ENCODE results near the gene ENKUR.

Gene ENKUR

DNA sequence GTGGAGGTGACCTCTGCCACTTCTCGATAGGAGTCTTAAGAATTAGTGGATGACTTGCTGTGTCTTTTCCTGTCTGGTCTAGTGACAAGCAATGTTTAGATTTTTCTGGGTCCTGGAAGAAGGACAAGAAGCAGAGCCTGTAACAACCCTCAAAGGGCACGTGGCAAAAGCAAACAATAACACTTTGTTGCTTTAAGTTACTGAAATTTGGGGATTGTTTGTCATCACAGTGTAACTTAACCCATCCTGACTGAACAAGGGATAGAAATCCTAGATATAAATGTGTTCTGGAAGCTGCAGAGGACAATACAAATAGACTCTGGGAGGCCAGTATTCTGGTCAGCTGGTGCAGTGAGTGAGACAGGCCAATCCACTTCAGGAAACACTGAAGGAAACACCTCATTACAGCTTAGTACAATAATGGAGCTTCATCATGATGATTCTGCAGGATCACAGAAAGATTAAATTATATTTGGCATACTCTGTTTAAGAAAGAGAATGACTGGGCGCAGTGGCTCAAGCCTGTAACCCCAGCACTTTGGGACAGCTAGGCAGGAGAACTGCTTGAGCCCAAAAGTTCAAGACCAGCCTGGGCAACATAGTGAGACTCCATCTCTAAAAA, 23.3 kb downstream of the ENKUR start:
- no peak for DNase-seq (ENCODE audit: low spot score)
- TF ChIP-seq, protein P1, sequence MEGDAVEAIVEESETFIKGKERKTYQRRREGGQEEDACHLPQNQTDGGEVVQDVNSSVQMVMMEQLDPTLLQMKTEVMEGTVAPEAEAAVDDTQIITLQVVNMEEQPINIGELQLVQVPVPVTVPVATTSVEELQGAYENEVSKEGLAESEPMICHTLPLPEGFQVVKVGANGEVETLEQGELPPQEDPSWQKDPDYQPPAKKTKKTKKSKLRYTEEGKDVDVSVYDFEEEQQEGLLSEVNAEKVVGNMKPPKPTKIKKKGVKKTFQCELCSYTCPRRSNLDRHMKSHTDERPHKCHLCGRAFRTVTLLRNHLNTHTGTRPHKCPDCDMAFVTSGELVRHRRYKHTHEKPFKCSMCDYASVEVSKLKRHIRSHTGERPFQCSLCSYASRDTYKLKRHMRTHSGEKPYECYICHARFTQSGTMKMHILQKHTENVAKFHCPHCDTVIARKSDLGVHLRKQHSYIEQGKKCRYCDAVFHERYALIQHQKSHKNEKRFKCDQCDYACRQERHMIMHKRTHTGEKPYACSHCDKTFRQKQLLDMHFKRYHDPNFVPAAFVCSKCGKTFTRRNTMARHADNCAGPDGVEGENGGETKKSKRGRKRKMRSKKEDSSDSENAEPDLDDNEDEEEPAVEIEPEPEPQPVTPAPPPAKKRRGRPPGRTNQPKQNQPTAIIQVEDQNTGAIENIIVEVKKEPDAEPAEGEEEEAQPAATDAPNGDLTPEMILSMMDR (IDR thresholded peaks at IDR 0.05), result no peak
- Histone ChIP-seq H3K4me3 (no peak overlapping the region), H3K27ac (no peak overlapping the region)

DNA sequence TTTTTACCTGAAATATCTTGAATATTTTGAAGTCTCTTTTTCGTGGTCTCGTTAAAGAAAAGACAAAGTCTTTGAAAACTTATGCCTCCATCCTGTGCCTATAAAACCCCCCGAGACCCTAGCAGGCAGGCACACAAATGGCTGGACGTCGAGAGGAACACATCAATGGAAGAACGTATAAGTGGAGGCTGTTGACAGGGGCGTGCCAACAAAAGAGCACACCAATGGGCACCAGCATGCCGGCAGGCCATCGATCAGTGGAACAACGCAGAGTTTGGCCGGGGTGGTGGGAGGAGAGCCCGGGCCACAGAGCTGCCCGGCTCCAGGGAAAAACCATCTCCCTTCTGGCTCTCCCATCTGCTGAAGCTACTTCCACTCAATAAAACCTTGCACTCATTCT, 24.7 kb downstream of the ENKUR start:
- no peak overlapping the region for H3K27ac ChIP-seq
- H3K4me3 ChIP-seq, result no peak overlapping the region
- no peak for DNase-seq (ENCODE audit: low spot score)
- TF ChIP-seq, protein P1 (IDR thresholded peaks at IDR 0.05), result no peak

DNA sequence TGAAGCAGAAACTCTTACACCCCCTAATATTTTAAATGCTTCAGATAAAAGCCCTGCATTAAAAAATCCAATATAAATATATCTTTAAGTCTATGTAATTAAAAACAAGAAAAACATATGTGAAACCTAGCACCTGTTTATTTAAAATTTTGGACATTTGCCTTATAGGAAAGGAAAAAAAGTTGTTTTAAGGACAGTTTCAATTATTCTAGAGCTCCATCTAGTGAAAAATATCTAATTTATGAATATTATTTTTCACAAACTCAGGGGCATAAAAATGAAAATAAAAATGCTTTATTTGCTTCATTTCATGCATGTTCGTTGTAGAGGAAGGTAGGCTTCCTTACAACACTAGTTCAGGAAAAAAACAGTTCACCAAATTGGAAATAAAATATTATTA, 26.1 kb downstream of the ENKUR start:
- Histone ChIP-seq H3K4me3 (no peak overlapping the region), H3K27ac (no peak overlapping the region)
- TF ChIP-seq, protein P1 (IDR thresholded peaks at IDR 0.05), result no peak
- DNase-seq (ENCODE audit: low spot score), result no peak

DNA sequence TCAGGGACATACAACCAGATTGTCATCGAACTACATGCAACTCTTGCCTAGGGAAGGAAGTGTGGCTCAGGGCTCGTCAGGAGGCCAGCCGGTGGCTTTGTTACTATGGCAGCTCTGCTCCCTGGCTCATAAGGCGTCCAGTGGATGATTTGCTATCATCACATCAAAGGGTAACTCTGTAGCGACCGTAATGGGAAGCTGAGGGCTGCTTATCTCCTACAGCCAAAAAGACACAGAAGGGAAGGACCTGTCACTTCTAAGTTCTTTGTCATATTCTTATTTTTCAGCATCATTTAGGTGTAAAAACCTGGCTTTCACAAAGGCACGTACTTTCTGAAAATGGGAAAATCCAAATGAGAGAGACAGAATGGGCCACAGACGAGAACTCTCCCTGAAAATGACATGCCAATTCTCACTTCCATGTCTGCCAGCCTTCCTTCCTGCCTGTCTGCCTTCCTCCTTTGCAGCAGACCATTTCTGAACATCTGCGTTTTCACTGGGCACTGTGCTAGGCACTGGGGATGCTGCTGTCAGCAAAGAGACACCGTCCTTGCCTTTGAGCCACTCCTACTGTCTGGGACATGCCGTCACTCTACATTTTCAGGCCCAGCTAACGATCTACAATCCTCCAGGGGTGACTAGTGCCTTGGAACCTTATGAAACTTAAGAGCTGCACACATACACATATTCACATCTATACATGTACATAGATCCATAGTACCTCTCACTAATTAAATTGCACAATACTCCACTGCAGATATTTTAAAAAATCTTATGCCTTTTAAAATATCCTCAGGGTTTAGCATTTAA, 26.9 kb downstream of the ENKUR start:
- DNase-seq (ENCODE audit: low spot score), result no peak
- TF ChIP-seq, protein P1 (IDR thresholded peaks at IDR 0.05), result no peak
- Histone ChIP-seq H3K4me3 (no peak overlapping the region), H3K27ac (no peak overlapping the region)

DNA sequence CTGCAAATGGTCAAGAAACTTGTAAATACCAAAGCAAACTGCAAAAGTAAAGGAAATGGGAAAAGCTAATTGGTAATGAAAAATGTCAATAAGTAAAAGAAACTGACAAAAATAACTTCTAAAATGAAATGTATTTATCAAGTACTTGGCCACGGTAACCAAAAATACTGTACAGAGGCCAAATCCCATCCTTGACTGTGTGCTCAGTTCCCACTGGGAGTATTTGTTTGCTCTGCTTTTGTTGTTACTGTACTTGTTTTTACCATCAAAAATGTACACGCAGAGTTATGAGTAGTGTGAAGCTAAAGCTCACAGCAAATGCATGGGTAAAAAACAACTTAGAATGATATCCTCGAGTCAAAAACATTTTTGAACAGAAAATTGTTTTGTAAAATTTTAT, 31.1 kb downstream of the ENKUR start:
- no peak overlapping the region for H3K27ac ChIP-seq
- no peak for DNase-seq (ENCODE audit: low spot score)
- TF ChIP-seq, protein P1 (IDR thresholded peaks at IDR 0.05), result no peak
- no peak overlapping the region for H3K4me3 ChIP-seq

DNA sequence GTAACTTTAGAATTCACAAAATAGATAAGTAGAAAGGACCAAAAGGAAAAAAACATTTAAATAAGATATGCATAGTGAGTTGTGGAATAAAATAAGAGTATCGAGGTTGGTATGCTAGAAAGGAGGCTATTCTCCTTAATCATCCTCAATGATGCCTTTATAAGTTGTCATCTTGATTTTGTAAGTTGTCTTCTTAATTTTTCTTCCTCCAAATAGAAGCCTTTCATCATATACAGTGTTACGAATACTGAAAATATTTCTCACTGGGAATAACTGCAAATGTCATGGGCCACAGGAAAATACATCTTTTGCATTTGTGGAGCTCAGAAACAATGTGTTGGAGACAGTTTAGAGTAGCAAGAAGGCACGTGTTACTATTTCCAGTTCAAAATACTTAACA, 32.0 kb downstream of the ENKUR start:
- no peak overlapping the region for H3K27ac ChIP-seq

More for the DNA sequence above, 32.0 kb downstream of the ENKUR start:
- TF ChIP-seq, protein P1 (IDR thresholded peaks at IDR 0.05), result no peak
- no peak overlapping the region for H3K4me3 ChIP-seq
- DNase-seq (ENCODE audit: low spot score), result no peak
